Measurements from ENCODE around the gene PTPN18.
A peak's percentile ranks its signal among the peaks of the same experiment; 100 is the strongest.

The PTPN18 gene

DNA sequence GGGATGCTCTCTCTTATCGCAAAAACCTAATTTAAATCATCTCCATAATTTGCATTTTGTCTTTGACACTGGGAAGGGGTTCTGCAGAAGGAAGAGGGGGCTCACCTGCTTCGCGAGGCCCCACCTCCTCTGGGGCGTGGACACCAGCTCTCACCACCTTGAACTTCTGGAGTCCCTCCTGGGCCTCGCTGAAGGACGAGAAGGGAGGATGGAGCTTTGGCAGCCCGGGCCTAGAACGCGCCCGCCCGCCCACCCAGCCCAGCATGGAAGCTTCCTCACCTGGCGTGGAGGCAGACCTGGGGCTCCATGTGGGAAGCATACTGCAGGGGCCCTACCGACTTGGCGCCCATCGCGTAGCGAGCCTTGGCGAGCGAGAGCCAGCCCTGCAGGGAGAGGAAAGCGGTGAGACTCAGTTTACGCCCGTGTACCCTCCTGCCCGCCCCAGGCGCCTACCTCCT is 14.3 kb upstream of the PTPN18 start:
- no peak for DNase-seq

DNA sequence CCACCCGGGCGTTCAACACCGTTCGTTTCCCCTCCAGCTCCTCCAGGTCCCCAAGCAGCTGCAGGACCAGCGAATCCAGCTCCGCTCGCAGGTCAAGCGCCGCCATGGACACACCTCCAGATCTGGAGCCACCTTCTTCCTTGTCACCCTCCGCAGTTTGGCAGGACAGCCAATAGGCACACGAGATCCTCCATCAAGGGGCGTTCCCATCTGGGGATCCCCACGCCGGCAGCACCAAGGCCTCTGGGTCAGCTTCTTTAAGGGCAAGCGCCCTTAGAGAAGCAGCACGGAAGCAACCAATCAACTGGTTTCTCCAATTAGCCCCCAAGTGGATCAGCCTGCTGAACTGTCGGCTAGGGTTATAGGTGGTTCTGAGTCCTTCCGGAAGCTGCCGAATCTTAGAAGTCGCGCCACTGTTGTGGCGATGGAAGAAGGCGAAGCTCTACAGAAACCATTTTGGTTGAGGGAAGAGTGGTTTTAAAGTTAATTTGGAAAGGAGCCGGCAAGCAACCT is 13.8 kb upstream of the PTPN18 start:
- peak; percentile 80 for DNase-seq

GRCh38 chr2:130342533-130343275 is 13.2 kb upstream of the PTPN18 start, which contains the start of gene IMP4:
TSS of gene IMP4 (plus strand) at chr2:130342897. CDS start at chr2:130342933, 36 bp downstream.
- peak; percentile 92 for DNase-seq

DNA sequence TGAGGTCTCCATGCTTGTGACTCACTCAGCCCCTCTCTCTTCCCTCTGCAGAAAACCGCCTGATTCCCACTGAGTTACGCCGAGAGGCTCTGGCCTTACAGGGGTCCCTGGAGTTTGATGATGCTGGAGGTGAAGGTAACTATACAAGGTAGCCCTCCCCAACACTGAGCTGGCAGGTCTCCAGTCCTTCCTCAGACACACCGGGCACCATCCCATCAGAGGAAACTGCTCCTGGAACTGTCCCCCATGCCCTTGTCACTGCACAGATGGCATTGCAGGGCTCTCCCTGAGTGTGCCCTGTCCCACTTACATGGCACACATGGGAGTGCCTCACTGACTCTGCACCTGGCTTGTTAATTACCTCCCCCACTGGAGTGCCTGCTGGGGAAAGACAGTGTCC is 11.3 kb upstream of the PTPN18 start:
- no peak for DNase-seq

DNA sequence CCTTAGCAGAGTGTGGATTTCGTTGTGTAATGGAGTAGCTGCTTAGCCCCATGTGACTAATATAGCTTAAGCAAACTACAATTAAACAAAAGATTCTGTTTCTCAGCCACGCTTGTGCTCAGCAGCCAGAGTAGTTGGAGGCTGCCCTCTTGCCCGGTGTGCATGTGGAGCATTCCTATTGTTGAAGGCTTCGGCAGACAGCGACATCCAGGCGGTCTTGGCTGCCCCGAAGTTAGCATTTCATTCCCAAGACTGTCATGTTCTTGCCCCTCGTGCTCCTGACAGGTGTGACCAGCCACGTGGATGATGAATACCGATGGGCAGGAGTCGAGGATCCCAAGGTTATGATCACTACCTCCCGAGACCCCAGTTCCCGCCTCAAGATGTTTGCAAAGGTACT is 10.8 kb upstream of the PTPN18 start:
- DNase-seq: no peak

DNA sequence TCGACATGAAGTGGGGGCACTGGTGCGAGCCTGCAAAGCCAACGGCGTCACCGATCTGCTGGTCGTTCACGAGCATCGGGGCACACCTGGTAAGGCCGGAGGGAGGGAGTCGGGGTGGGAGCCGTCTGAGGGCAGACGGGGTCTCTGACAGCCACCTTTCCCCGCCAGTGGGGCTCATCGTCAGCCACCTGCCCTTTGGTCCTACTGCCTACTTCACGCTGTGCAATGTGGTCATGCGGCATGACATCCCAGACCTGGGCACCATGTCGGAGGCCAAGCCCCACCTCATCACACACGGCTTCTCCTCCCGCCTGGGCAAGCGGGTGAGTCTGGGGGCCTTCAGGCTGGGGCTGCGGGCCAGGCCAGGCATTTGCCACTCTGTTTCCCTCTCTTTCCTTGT is 10.2 kb upstream of the PTPN18 start:
- no peak for DNase-seq

- no peak for DNase-seq
These were observed 9.7 kb upstream of the PTPN18 start for GRCh38 chr2:130346041-130346740.

- no peak for DNase-seq
These were observed 9.2 kb upstream of the PTPN18 start for GRCh38 chr2:130346741-130347066.

- DNase-seq: no peak
These were observed 8.5 kb upstream of the PTPN18 start for GRCh38 chr2:130347220-130347925.

- DNase-seq: no peak
These were observed 6.7 kb upstream of the PTPN18 start for GRCh38 chr2:130349174-130349573.

DNA sequence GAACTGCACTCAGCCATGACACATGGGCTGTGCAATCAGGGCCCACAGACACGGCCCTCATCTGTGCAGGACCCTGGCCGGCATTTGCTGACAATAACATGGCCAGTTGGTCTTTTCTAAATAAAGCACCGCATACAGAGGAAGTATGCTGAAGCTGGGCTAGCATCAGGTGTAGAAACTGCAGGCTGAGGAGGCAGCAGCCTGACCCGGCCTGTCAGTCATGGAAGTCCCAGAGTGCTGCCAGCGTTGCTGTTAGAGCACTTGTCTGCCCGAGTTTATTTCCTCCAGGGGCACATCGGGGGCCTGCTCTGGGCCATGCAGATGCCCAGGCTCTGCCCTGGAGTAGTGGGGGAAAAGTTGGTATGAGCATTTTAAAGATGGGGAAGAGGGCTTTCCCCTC is 4.1 kb upstream of the PTPN18 start:
- DNase-seq: no peak

GRCh38 chr2:130352237-130352636 is 3.6 kb upstream of the PTPN18 start:
- no peak for DNase-seq

DNA sequence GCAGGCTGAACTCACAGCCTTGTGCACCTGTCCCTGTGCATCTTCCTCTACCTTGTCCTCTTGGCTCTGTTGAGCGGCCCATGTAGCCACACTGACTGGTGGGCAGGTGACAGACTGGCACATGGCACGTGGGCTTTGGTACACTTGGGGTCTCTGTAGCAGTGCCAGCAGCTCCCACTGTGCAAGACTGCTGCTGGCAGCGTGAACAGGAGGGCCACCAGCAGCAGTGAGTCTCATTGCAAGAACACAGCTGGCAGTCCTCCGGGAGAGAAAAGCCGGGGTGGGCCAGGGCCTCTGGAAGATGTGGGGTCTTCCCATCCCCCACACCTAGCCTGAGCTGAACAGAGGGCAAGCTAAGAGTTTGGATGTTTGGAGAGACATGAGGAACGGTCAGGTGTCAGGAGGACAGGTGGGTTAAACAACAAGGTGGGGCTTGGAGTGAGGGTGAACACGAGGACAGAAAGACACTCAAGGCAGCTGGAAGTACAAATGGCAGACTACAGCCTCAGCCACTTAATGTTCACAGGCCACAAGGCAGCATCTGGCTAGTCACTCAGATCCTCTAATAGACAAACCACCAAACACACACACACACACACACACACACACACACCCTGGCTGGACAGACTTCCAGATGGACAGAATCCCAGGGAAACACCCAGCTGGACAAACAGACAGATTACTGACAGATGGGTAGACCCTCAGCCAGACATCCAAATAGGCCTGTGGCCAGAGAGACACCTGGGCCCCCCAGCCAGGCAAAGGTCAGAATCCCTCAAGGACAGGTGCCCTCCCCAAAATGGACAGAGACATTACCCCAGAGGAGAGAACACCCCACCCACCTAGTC is 2.3 kb upstream of the PTPN18 start:
- no peak for DNase-seq

DNA sequence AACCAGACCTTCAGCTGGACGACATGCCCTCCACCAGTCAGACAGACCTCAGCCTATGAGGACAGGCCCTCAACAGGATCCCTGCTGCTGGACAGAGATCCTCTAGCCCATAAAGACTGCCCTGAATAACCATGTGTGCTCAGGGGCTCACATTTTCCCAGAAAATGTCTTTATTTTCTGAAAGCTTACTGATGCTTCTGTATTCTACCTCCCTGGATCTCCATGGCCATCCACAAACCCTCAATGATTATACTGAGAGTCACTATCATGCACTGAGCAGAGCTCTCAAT is 1.8 kb upstream of the PTPN18 start:
- no peak for DNase-seq

DNA sequence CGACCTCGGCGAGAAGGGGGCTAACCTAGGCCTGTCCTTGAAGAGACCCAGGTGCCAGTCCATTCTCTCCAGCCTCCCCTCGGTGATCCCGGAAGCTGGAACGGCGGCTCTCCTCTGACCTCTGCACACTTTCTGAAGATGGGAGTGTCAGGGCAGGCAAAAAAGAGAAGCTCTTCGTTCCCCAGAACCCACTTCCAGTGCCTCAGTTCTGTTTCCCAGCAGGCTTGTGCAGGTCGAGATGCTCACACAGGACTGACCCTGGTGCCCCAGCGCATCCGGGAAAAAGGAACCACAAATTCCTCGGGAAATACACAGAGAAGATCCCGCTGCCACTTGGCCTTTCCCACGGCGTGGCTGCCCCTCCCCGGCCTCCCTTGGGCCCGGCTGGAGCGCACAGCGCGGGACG is 681 bp upstream of the PTPN18 start:
- DNase-seq: no peak

DNA sequence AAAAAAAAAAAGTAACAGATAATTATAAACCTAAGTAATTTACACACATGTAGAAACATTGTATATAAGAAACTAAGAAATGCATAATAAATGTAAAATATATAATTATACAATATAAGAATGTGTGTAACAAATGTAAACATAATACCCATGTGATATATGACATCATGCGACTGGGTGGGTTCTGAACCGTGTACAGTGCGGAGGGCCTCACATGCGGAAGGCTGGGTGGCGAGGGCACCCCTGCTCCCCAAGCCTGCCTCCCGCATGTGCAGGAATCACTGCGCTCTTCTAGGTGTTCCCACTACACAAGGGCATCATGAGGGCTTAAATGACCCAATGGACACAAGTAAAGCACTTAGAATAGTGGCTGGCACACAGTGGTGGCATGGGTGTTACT is 2.0 kb downstream of the PTPN18 start:
- DNase-seq: no peak

GRCh38 chr2:130358420-130359350 is 2.8 kb downstream of the PTPN18 start:
- no peak for DNase-seq

DNA sequence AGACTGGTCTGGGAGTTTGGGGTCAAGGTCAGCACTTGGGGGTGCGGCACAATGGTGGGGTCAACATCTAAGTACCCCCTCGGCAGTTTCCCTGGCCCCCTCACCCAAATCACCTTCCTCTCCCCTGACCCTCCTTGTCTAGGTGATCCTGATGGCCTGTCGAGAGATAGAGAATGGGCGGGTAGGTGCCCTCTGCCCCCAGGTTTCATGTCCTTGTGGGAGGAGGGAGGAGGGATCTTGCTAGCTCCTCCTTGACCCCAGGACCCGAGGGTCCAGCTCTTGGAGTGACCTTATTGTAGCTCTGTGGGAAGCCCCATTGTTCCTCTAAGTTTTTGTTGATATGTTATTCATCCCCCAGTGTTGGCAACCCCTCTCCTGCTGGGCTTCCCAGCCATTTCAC is 3.6 kb downstream of the PTPN18 start:
- DNase-seq: no peak

DNA sequence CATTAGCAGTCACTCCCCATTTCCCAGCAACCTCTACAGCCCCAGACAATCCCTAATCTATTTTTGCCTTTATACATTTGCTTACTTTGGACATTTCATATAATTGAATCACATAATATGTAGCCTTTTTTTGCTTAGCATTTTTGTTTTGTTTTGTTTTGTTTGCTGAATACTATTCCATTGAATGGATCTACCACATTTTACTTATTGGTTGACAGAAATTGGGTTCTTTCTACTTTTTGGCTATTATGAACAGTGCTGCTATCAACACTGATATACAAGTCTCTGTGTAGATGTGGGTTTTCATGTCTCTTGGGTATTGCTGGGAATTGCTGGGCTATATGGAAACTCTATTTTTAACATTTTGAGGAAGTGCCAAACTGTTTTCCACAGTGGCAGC is 7.6 kb downstream of the PTPN18 start:
- DNase-seq: no peak

DNA sequence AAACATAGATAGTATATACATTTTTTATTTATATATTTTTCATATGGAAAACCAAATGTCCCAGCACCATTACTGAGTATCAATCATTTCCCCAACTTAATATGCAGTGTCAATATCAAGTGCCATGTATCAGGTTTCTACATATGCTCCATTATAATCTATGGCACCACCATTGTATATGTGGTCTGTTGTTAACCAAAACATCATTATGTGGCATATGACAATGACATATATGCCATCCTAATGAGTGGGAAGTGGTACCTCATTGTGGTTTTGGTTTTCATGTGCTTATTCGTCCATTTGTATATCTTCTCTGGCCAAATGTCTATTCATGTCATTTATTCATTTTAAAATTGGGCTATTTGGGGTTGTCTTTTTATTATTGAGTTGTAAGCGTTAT is 9.2 kb downstream of the PTPN18 start:
- no peak for DNase-seq

GRCh38 chr2:130365963-130366362 is 10.1 kb downstream of the PTPN18 start:
- DNase-seq: no peak

GRCh38 chr2:130366720-130367119 is 10.9 kb downstream of the PTPN18 start:
- DNase-seq: no peak

Measured in NK-92 treated with Interleukin-12 subunit alpha and Interleukin-12 subunit beta, amount 100 ng/mL, for 24 hours (cell line).